ENCODE data around the gene EBF3. TPM values are rescaled to one million over a fixed set of nuclear protein-coding genes. Genes with fewer than 3 reads are reported as not detected.
"Not testable (repeated sequence)": the region's sequence is repeated elsewhere in the genome, so short reads cannot be mapped to it uniquely, and the experiment has no call there.

Gene EBF3
- total RNA-seq, 4 donors from 2014 or later: 0.77 to 10.7 (median 6.0) TPM

GRCh38 chr10:129921065-129921670, 42.9 kb downstream of the EBF3 start:
- no peaks in the 10 kb centered on the region for H3K4me1 ChIP-seq
- no peak overlapping the region for H3K27ac ChIP-seq
- H3K9me3 ChIP-seq: no peaks in the 10 kb centered on the region
- TF ChIP-seq POLR2A (IDR thresholded peaks at IDR 0.05): no peak
- no peak for TF ChIP-seq CTCF (IDR thresholded peaks at IDR 0.05)
- intact Hi-C loops (cut with DNase I; ENCODE audit: low total_unique reads): no loop called here
- H3K27me3 ChIP-seq: no peaks in the 10 kb centered on the region
- no peaks in the 10 kb centered on the region for H3K36me3 ChIP-seq
- no peak for DNase-seq
- no peak overlapping the region for H3K4me3 ChIP-seq

- intact Hi-C loops (cut with DNase I; ENCODE audit: low total_unique reads); H3K27me3 ChIP-seq; DNase-seq: not testable (repeated sequence)
These were observed 43.9 kb downstream of the EBF3 start for GRCh38 chr10:129920187-129920586.

GRCh38 chr10:129919358-129919757, 44.7 kb downstream of the EBF3 start:
- Histone ChIP-seq H3K4me1 (no peaks in the 10 kb centered on the region), H3K4me3 (no peak overlapping the region), H3K36me3 (no peaks in the 10 kb centered on the region), H3K27me3 (no peaks in the 10 kb centered on the region), H3K9me3 (no peaks in the 10 kb centered on the region), H3K27ac (no peak overlapping the region)
- TF ChIP-seq POLR2A (IDR thresholded peaks at IDR 0.05): no peak
- no peak for TF ChIP-seq CTCF (IDR thresholded peaks at IDR 0.05)
- no peak for DNase-seq
- intact Hi-C loops (cut with DNase I; ENCODE audit: low total_unique reads): no loop called here

More at GRCh38 chr10:129920187-129920586, 43.9 kb downstream of the EBF3 start:
- H3K27ac ChIP-seq, H3K4me1 ChIP-seq, H3K9me3 ChIP-seq, H3K36me3 ChIP-seq, H3K4me3 ChIP-seq: not testable (repeated sequence)

GRCh38 chr10:129918836-129919235, 45.2 kb downstream of the EBF3 start:
- no peaks in the 10 kb centered on the region for H3K27me3 ChIP-seq
- H3K9me3 ChIP-seq: no peaks in the 10 kb centered on the region
- no peaks in the 10 kb centered on the region for H3K36me3 ChIP-seq
- no peak for DNase-seq
- no peak overlapping the region for H3K4me3 ChIP-seq
- H3K4me1 ChIP-seq: no peaks in the 10 kb centered on the region
- H3K27ac ChIP-seq: no peak overlapping the region
- intact Hi-C loops (cut with DNase I; ENCODE audit: low total_unique reads): no loop called here
- TF ChIP-seq POLR2A (IDR thresholded peaks at IDR 0.05): no peak
- TF ChIP-seq CTCF (IDR thresholded peaks at IDR 0.05): no peak

- no peaks in the 10 kb centered on the region for H3K36me3 ChIP-seq
- no peaks in the 10 kb centered on the region for H3K9me3 ChIP-seq
- intact Hi-C loops (cut with DNase I; ENCODE audit: low total_unique reads): no loop called here
- no peak overlapping the region for H3K4me3 ChIP-seq
- TF ChIP-seq POLR2A (IDR thresholded peaks at IDR 0.05) (no peak), CTCF (IDR thresholded peaks at IDR 0.05) (no peak)
- no peaks in the 10 kb centered on the region for H3K27me3 ChIP-seq
- DNase-seq: no peak
- no peaks in the 10 kb centered on the region for H3K4me1 ChIP-seq
- H3K27ac ChIP-seq: no peak overlapping the region
These were observed 45.7 kb downstream of the EBF3 start for GRCh38 chr10:129918401-129918800.

GRCh38 chr10:129917936-129918335, 46.1 kb downstream of the EBF3 start:
- H3K4me3 ChIP-seq: no peak overlapping the region
- no peak for DNase-seq
- intact Hi-C loops (cut with DNase I; ENCODE audit: low total_unique reads): no loop called here

More at GRCh38 chr10:129917936-129918335, 46.1 kb downstream of the EBF3 start:
- Histone ChIP-seq H3K27me3 (no peaks in the 10 kb centered on the region), H3K4me1 (no peaks in the 10 kb centered on the region), H3K9me3 (no peaks in the 10 kb centered on the region), H3K36me3 (no peaks in the 10 kb centered on the region), H3K27ac (no peak overlapping the region)
- TF ChIP-seq POLR2A (IDR thresholded peaks at IDR 0.05): no peak
- no peak for TF ChIP-seq CTCF (IDR thresholded peaks at IDR 0.05)
